ENCODE data around the gene SLC7A6.

SLC7A6 gene

GRCh38 chr16:68267612-68268405, 3.5 kb downstream of the SLC7A6 start:
- H3K9me3 ChIP-seq (ENCODE audit: control insufficient read depth in 5 of 5, low read length in 5 of 5), result no peaks in the 10 kb centered on the region
- H3K36me3 ChIP-seq (ENCODE audit: control insufficient read depth in 5 of 5, insufficient read depth in 5 of 5, low read length in 5 of 5), result peaks cover 0 to 20% (median 4%) of the 10 kb centered on the region in 5 donors
- H3K9ac ChIP-seq (ENCODE audit: low read length in 5 of 5), result peak overlapping the region in 1 of 5 donors; percentile 48
- peaks cover 4 to 76% (median 58%) of the 10 kb centered on the region in 5 donors for H3K4me1 ChIP-seq (ENCODE audit: control insufficient read depth in 5 of 5, insufficient read depth in 5 of 5, low read length in 5 of 5)
- peak overlapping the region; percentile 74 for H3K27ac ChIP-seq (ENCODE audit: low read depth, low read length)
- H3K27me3 ChIP-seq (ENCODE audit: control insufficient read depth in 5 of 5, insufficient read depth in 4 of 5, low read length in 5 of 5), result no peaks in the 10 kb centered on the region
- peak overlapping the region in 2 of 5 donors; percentile 2 to 16 for H3K4me3 ChIP-seq (ENCODE audit: low read depth in 1 of 5, low read length in 5 of 5)

- peak overlapping the region; percentile 74 for H3K27ac ChIP-seq (ENCODE audit: low read depth, low read length)
- H3K36me3 ChIP-seq (ENCODE audit: control insufficient read depth in 5 of 5, insufficient read depth in 5 of 5, low read length in 5 of 5), result peaks cover 4 to 40% (median 16%) of the 10 kb centered on the region in 5 donors
Measured at GRCh38 chr16:68269793-68270192, 5.5 kb downstream of the SLC7A6 start.

GRCh38 chr16:68270353-68270752, 6.0 kb downstream of the SLC7A6 start:
- no peaks in the 10 kb centered on the region for H3K27me3 ChIP-seq (ENCODE audit: control insufficient read depth in 5 of 5, insufficient read depth in 4 of 5, low read length in 5 of 5)
- H3K9ac ChIP-seq (ENCODE audit: low read length in 5 of 5), result peak overlapping the region in 2 of 5 donors; percentile 7 to 47
- no peak overlapping the region for H3K4me3 ChIP-seq (ENCODE audit: low read depth in 1 of 5, low read length in 5 of 5)
- H3K4me1 ChIP-seq (ENCODE audit: control insufficient read depth in 5 of 5, insufficient read depth in 5 of 5, low read length in 5 of 5), result peaks cover 3 to 70% (median 46%) of the 10 kb centered on the region in 5 donors
- peak overlapping the region; percentile 74 for H3K27ac ChIP-seq (ENCODE audit: low read depth, low read length)
- no peaks in the 10 kb centered on the region for H3K9me3 ChIP-seq (ENCODE audit: control insufficient read depth in 5 of 5, low read length in 5 of 5)
- peaks cover 4 to 43% (median 20%) of the 10 kb centered on the region in 5 donors for H3K36me3 ChIP-seq (ENCODE audit: control insufficient read depth in 5 of 5, insufficient read depth in 5 of 5, low read length in 5 of 5)

More at GRCh38 chr16:68269793-68270192, 5.5 kb downstream of the SLC7A6 start:
- Histone ChIP-seq H3K27me3 (ENCODE audit: control insufficient read depth in 5 of 5, insufficient read depth in 4 of 5, low read length in 5 of 5) (no peaks in the 10 kb centered on the region), H3K4me3 (ENCODE audit: low read depth in 1 of 5, low read length in 5 of 5) (no peak overlapping the region), H3K9ac (ENCODE audit: low read length in 5 of 5) (peak overlapping the region in 2 of 5 donors; percentile 7 to 47), H3K4me1 (ENCODE audit: control insufficient read depth in 5 of 5, insufficient read depth in 5 of 5, low read length in 5 of 5) (peaks cover 3 to 72% (median 49%) of the 10 kb centered on the region in 5 donors), H3K9me3 (ENCODE audit: control insufficient read depth in 5 of 5, low read length in 5 of 5) (no peaks in the 10 kb centered on the region)

- Histone ChIP-seq H3K4me1 (ENCODE audit: control insufficient read depth in 5 of 5, insufficient read depth in 5 of 5, low read length in 5 of 5) (peaks cover 2 to 75% (median 47%) of the 10 kb centered on the region in 5 donors), H3K27ac (ENCODE audit: low read depth, low read length) (peak overlapping the region; percentile 51), H3K9me3 (ENCODE audit: control insufficient read depth in 5 of 5, low read length in 5 of 5) (no peaks in the 10 kb centered on the region), H3K4me3 (ENCODE audit: low read depth in 1 of 5, low read length in 5 of 5) (no peak overlapping the region), H3K36me3 (ENCODE audit: control insufficient read depth in 5 of 5, insufficient read depth in 5 of 5, low read length in 5 of 5) (peaks cover 8 to 54% (median 20%) of the 10 kb centered on the region in 5 donors), H3K27me3 (ENCODE audit: control insufficient read depth in 5 of 5, insufficient read depth in 4 of 5, low read length in 5 of 5) (no peaks in the 10 kb centered on the region), H3K9ac (ENCODE audit: low read length in 5 of 5) (peak overlapping the region in 1 of 5 donors; percentile 6)
Measured at GRCh38 chr16:68272507-68273209, 8.3 kb downstream of the SLC7A6 start.

- H3K27me3 ChIP-seq (ENCODE audit: control insufficient read depth in 5 of 5, insufficient read depth in 4 of 5, low read length in 5 of 5), result no peaks in the 10 kb centered on the region
- no peak overlapping the region for H3K9ac ChIP-seq (ENCODE audit: low read length in 5 of 5)
- H3K36me3 ChIP-seq (ENCODE audit: control insufficient read depth in 5 of 5, insufficient read depth in 5 of 5, low read length in 5 of 5), result peaks cover 8 to 54% (median 20%) of the 10 kb centered on the region in 5 donors
- no peaks in the 10 kb centered on the region for H3K9me3 ChIP-seq (ENCODE audit: control insufficient read depth in 5 of 5, low read length in 5 of 5)
- peak overlapping the region; percentile 51 for H3K27ac ChIP-seq (ENCODE audit: low read depth, low read length)
- peaks cover 2 to 69% (median 39%) of the 10 kb centered on the region in 5 donors for H3K4me1 ChIP-seq (ENCODE audit: control insufficient read depth in 5 of 5, insufficient read depth in 5 of 5, low read length in 5 of 5)
- H3K4me3 ChIP-seq (ENCODE audit: low read depth in 1 of 5, low read length in 5 of 5), result no peak overlapping the region
Measured at GRCh38 chr16:68273459-68273858, 9.1 kb downstream of the SLC7A6 start.

GRCh38 chr16:68273896-68274295, 9.6 kb downstream of the SLC7A6 start:
- no peaks in the 10 kb centered on the region for H3K9me3 ChIP-seq (ENCODE audit: control insufficient read depth in 5 of 5, low read length in 5 of 5)
- H3K27ac ChIP-seq (ENCODE audit: low read depth, low read length), result no peak overlapping the region
- H3K27me3 ChIP-seq (ENCODE audit: control insufficient read depth in 5 of 5, insufficient read depth in 4 of 5, low read length in 5 of 5), result no peaks in the 10 kb centered on the region
- no peak overlapping the region for H3K4me3 ChIP-seq (ENCODE audit: low read depth in 1 of 5, low read length in 5 of 5)
- H3K4me1 ChIP-seq (ENCODE audit: control insufficient read depth in 5 of 5, insufficient read depth in 5 of 5, low read length in 5 of 5), result peaks cover 2 to 67% (median 39%) of the 10 kb centered on the region in 5 donors
- peaks cover 8 to 54% (median 20%) of the 10 kb centered on the region in 5 donors for H3K36me3 ChIP-seq (ENCODE audit: control insufficient read depth in 5 of 5, insufficient read depth in 5 of 5, low read length in 5 of 5)
- H3K9ac ChIP-seq (ENCODE audit: low read length in 5 of 5), result no peak overlapping the region

- Histone ChIP-seq H3K4me3 (ENCODE audit: low read depth in 1 of 5, low read length in 5 of 5) (no peak overlapping the region), H3K4me1 (ENCODE audit: control insufficient read depth in 5 of 5, insufficient read depth in 5 of 5, low read length in 5 of 5) (peaks cover 2 to 67% (median 44%) of the 10 kb centered on the region in 5 donors), H3K36me3 (ENCODE audit: control insufficient read depth in 5 of 5, insufficient read depth in 5 of 5, low read length in 5 of 5) (peaks cover 4 to 52% (median 20%) of the 10 kb centered on the region in 5 donors), H3K27me3 (ENCODE audit: control insufficient read depth in 5 of 5, insufficient read depth in 4 of 5, low read length in 5 of 5) (no peaks in the 10 kb centered on the region), H3K27ac (ENCODE audit: low read depth, low read length) (no peak overlapping the region), H3K9me3 (ENCODE audit: control insufficient read depth in 5 of 5, low read length in 5 of 5) (no peaks in the 10 kb centered on the region), H3K9ac (ENCODE audit: low read length in 5 of 5) (no peak overlapping the region)
Measured at GRCh38 chr16:68274441-68274840, 10.1 kb downstream of the SLC7A6 start.

GRCh38 chr16:68275611-68276191, 11.4 kb downstream of the SLC7A6 start:
- no peaks in the 10 kb centered on the region for H3K27me3 ChIP-seq (ENCODE audit: control insufficient read depth in 5 of 5, insufficient read depth in 4 of 5, low read length in 5 of 5)
- no peaks in the 10 kb centered on the region for H3K9me3 ChIP-seq (ENCODE audit: control insufficient read depth in 5 of 5, low read length in 5 of 5)
- H3K4me3 ChIP-seq (ENCODE audit: low read depth in 1 of 5, low read length in 5 of 5), result no peak overlapping the region
- H3K27ac ChIP-seq (ENCODE audit: low read depth, low read length), result peak overlapping the region; percentile 60
- H3K36me3 ChIP-seq (ENCODE audit: control insufficient read depth in 5 of 5, insufficient read depth in 5 of 5, low read length in 5 of 5), result peaks cover 4 to 47% (median 20%) of the 10 kb centered on the region in 5 donors
- peaks cover 5 to 69% (median 49%) of the 10 kb centered on the region in 5 donors for H3K4me1 ChIP-seq (ENCODE audit: control insufficient read depth in 5 of 5, insufficient read depth in 5 of 5, low read length in 5 of 5)
- H3K9ac ChIP-seq (ENCODE audit: low read length in 5 of 5), result peak overlapping the region in 2 of 5 donors; percentile 32 to 51

GRCh38 chr16:68276223-68276622, 11.9 kb downstream of the SLC7A6 start:
- H3K36me3 ChIP-seq (ENCODE audit: control insufficient read depth in 5 of 5, insufficient read depth in 5 of 5, low read length in 5 of 5), result peaks cover 4 to 46% (median 20%) of the 10 kb centered on the region in 5 donors
- no peaks in the 10 kb centered on the region for H3K27me3 ChIP-seq (ENCODE audit: control insufficient read depth in 5 of 5, insufficient read depth in 4 of 5, low read length in 5 of 5)
- H3K4me3 ChIP-seq (ENCODE audit: low read depth in 1 of 5, low read length in 5 of 5), result no peak overlapping the region
- peak overlapping the region; percentile 60 for H3K27ac ChIP-seq (ENCODE audit: low read depth, low read length)
- H3K4me1 ChIP-seq (ENCODE audit: control insufficient read depth in 5 of 5, insufficient read depth in 5 of 5, low read length in 5 of 5), result peaks cover 5 to 69% (median 50%) of the 10 kb centered on the region in 5 donors
- no peak overlapping the region for H3K9ac ChIP-seq (ENCODE audit: low read length in 5 of 5)
- H3K9me3 ChIP-seq (ENCODE audit: control insufficient read depth in 5 of 5, low read length in 5 of 5), result no peaks in the 10 kb centered on the region
